ENCODE results near the gene CDK12.
A peak's percentile ranks its signal among the peaks of the same experiment; 100 is the strongest.
"Not testable (repeated sequence)": the region's sequence is repeated elsewhere in the genome, so short reads cannot be mapped to it uniquely, and the experiment has no call there.

The CDK12 gene

DNA sequence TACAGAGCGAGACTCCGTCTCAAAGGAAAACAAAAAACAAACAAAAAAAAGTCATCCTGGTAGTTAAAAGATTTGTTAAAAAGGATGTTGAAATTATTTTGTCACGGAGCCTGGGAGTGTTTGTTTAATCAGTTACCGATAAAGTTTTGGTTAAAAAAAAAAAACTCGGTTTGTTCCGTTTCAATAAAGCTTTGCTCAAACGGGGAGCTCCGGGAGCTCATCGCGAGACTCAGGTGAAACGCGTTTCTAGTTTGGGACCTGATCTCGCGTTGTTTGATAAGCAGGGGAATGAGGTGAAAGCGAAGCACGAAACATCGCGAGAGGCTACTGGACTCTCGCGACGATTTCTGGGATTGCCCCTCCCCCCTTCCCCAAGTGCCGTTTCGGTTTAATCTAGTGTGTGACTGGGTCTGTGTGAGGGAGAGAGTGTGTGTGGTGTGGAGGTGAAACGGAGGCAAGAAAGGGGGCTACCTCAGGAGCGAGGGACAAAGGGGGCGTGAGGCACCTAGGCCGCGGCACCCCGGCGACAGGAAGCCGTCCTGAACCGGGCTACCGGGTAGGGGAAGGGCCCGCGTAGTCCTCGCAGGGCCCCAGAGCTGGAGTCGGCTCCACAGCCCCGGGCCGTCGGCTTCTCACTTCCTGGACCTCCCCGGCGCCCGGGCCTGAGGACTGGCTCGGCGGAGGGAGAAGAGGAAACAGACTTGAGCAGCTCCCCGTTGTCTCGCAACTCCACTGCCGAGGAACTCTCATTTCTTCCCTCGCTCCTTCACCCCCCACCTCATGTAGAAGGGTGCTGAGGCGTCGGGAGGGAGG, at the start of gene CDK12:
Gene CDK12 (plus strand): TSS at position 374 of the 813 bp plus-strand sequence. CDS start 586 bp downstream, outside the sequence.
- peak; percentile 98 for DNase-seq (ENCODE audit: low spot score)

- DNase-seq (ENCODE audit: low spot score): no peak
Observed at GRCh38 chr17:39416141-39416540, 45.1 kb upstream of the CDK12 start.

DNA sequence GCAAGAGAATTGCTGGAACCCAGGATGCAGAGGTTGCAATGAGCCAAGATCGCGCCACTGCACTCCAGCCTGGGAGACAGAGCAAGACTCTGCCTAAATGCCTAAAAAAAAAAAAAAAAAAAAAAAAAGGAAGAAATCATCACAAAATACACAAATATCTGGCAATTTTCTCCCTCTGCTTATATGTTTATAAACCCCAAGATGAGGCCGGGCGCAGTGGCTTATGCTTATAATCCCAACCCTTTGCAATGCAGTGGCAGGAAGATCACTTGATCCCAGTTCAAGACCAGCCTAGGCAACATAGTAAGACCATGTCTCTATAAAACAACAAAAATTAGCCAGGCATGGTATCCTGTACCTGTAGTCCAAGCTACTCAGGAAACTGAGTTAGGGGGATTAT, 31.7 kb upstream of the CDK12 start:
- no peak for DNase-seq (ENCODE audit: low spot score)

DNA sequence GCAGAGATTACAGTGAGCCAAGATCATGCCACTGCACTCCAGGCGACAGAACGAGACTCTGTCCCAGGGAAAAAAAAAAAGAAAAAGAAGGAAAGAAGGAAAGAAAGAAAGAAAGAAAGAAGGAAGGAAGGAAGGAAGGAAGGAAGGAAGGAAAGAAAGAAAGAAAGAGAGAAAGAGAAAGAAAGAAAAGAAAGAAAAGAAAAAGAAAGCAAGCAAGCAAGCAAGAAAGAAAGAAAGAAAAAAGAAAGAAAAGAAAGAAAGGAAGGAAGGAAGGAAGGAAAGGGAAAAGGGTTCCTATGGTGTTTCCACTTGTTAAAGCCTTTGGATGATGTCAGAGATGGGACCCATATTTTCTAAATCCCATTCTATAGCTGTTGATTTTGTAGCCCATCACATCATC, 21.4 kb upstream of the CDK12 start:
- not testable (repeated sequence) for DNase-seq (ENCODE audit: low spot score)

GRCh38 chr17:39443326-39443725, 18.0 kb upstream of the CDK12 start:
- no peak for DNase-seq (ENCODE audit: low spot score)

- no peak for DNase-seq (ENCODE audit: low spot score)
Observed at GRCh38 chr17:39447561-39447960, 13.7 kb upstream of the CDK12 start.

GRCh38 chr17:39450051-39450450, 11.2 kb upstream of the CDK12 start:
- DNase-seq (ENCODE audit: low spot score): no peak

DNA sequence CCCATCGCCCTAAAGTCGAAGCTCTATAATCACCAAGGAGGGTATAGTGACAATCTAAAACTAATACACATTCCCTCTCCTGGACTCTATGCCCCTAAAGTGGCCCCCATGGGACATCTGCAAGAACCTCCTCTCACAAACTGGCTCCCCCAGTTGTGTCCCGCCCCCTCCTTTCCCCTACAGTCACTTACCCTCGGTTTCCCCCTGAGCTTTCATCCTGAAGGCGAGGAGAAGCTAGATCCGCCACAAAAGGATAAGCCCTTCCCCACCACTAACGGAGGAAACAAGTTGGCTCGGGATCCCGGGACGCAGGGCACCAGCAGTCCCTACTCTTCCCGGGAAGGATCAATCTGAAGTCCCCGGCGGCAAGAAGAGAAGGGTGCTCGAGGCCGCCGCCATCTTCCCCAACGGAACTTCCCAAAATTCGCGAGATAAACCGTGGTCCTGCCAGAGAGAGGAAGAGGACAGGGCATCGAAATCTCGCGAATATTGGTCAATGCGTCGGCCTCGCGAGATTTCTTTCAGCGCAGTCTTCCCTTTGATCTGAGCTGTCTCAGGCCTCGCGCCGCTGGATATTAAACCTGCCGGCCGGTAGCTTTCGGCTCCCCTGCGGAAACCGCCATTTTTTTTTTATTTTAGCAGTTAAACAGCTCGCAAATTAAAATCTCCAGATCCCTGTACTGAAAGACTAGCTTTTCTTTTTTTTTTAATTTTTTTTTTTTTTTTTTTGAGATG, 10.3 kb upstream of the CDK12 start, which contains the start of gene MED1:
Gene MED1 (minus strand): TSS at position 417 of the 735 bp plus-strand sequence. CDS start 201 bp downstream, at position 216.
- DNase-seq (ENCODE audit: low spot score): peak; percentile 95

DNA sequence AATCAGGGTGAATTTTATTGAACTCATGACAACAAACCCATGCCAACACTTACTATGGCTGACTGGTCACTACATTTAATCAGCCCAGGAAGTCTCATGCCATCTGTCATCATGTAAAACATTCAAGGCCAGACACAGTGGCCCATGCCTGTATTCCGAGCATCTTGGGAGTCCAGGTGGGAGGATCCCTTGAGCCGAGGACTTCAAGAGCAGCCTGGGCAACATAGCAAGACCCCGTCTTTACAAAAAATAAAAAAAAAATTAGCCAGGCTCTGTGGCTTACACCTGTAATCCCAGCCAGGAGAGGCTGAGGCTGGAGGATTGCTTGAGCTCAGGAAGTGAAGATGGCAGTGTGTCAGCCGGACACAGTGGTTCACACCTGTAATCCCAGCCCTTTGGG, 5.4 kb upstream of the CDK12 start:
- DNase-seq (ENCODE audit: low spot score): no peak

DNA sequence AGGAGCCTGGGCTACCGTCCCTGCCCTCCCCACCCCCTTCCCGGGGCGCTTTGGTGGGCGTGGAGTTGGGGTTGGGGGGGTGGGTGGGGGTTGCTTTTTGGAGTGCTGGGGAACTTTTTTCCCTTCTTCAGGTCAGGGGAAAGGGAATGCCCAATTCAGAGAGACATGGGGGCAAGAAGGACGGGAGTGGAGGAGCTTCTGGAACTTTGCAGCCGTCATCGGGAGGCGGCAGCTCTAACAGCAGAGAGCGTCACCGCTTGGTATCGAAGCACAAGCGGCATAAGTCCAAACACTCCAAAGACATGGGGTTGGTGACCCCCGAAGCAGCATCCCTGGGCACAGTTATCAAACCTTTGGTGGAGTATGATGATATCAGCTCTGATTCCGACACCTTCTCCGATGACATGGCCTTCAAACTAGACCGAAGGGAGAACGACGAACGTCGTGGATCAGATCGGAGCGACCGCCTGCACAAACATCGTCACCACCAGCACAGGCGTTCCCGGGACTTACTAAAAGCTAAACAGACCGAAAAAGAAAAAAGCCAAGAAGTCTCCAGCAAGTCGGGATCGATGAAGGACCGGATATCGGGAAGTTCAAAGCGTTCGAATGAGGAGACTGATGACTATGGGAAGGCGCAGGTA, 762 bp downstream of the CDK12 start:
- peak; percentile 12 for DNase-seq (ENCODE audit: low spot score)

- DNase-seq (ENCODE audit: low spot score): no peak
Observed at GRCh38 chr17:39462631-39463375, 1.5 kb downstream of the CDK12 start.

- not testable (repeated sequence) for DNase-seq (ENCODE audit: low spot score)
Observed at GRCh38 chr17:39464639-39465181, 3.4 kb downstream of the CDK12 start.

DNA sequence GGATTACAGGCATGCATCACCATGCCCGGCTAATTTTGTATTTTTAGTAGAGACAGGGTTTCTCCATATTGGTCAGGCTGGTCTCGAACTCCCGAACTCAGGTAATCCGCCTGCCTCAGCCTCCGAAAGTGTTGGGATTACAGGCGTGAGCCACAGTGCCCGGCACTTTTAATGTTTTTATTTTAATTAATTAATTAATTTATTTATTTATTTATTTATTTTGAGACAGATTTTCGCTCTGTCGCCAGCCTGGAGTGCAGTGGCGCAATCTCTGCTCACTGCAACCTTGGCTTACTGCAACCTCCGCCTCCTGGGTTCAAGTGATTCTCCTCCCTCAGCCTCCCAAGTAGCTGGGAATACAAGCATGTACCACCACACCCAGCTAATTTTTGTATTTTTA, 7.3 kb downstream of the CDK12 start:
- not testable (repeated sequence) for DNase-seq (ENCODE audit: low spot score)

DNA sequence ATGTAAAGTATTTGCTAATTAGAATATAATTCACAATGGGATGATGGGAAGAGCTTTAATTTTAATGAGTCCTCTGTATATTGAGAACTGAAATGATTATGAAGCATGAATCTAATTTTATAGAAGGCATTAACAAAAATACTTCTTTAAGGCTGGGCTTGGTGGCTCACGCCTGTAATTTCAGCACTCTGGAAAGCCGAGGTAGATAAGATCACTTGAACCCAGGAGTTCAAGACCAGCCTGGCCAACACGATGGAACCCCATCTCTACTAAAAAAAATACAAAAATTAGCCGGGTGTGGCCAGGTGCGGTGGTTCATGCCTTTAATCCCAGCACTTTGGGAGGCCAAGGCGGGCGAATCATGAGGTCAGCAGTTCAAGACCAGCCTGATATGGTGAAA, 12.0 kb downstream of the CDK12 start:
- DNase-seq (ENCODE audit: low spot score): no peak

GRCh38 chr17:39479631-39480030, 18.3 kb downstream of the CDK12 start:
- DNase-seq (ENCODE audit: low spot score): not testable (repeated sequence)

DNA sequence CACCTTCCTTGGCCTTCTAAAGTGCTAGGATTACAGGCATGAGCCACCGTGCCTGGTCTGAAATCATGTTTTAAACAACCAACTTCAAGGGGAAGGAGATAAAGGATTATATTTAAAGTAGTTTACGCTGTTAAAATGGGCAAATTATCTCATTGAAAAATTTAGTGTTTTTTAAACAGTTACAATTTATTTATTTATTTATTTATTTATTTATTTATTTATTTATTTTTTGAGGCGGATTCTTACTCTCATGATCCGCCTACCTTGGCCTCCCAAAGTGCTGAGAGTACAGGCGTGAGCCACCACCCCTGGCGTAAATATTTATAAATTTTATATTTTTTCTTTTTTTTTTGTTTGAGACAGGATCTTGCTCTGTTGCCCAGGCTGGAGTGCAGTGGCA, 22.2 kb downstream of the CDK12 start:
- DNase-seq (ENCODE audit: low spot score): no peak

- no peak for DNase-seq (ENCODE audit: low spot score)
Observed at GRCh38 chr17:39484178-39484577, 22.9 kb downstream of the CDK12 start.

DNA sequence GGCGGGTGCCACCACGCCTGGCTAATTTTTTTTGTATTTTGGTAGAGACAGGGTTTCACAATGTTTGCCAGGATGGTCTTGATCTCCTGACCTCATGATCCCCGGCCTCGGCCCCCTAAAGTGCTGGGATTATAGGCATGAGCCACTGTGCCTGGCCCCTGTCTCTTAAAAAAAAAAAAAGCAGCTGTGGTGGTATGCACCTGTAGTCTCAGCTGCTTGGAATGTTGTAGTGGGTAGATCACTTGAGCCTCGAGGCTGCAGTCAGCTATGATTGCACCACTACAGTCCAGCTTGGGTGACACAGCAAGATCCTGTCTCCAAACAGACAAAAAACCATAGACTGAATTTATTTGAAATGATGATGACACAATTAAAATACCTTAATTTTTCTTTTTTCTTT, 24.3 kb downstream of the CDK12 start:
- DNase-seq (ENCODE audit: low spot score): no peak

GRCh38 chr17:39486242-39486641, 25.0 kb downstream of the CDK12 start:
- DNase-seq (ENCODE audit: low spot score): no peak

DNA sequence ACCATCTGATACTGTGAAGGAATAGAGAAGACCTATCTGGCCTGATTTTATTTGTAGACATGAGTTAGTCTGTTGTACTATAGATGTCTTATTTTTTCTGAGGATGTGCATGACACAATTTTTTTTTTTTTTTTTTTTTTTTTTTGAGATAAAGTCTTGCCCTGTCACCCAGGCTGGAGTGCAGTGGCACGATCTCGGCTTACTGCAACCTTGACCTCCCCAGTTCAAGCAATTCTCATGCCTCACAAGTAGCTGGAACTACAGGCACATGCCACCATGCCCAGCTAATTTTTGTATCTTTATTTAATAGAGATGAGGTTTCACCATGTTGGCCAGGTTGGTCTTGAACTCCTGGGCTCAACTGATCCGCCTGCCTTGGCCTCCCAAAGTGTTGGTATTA, 26.2 kb downstream of the CDK12 start:
- not testable (repeated sequence) for DNase-seq (ENCODE audit: low spot score)

GRCh38 chr17:39487946-39488345, 26.7 kb downstream of the CDK12 start:
- no peak for DNase-seq (ENCODE audit: low spot score)

- DNase-seq (ENCODE audit: low spot score): not testable (repeated sequence)
Observed at GRCh38 chr17:39496921-39497320, 35.6 kb downstream of the CDK12 start.

Data from CD4-positive, alpha-beta T cell treated with Interleukin-15 for 4 hours (primary cell).